ENCODE results near the gene GTPBP3. TPM values are rescaled to one million over a fixed set of nuclear protein-coding genes. Genes with fewer than 3 reads are reported as not detected.

The GTPBP3 gene, protein sequence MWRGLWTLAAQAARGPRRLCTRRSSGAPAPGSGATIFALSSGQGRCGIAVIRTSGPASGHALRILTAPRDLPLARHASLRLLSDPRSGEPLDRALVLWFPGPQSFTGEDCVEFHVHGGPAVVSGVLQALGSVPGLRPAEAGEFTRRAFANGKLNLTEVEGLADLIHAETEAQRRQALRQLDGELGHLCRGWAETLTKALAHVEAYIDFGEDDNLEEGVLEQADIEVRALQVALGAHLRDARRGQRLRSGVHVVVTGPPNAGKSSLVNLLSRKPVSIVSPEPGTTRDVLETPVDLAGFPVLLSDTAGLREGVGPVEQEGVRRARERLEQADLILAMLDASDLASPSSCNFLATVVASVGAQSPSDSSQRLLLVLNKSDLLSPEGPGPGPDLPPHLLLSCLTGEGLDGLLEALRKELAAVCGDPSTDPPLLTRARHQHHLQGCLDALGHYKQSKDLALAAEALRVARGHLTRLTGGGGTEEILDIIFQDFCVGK
- 10 to 100 TPM; 16.1 to 24.3 (median 16.8) TPM for total RNA-seq
- long read RNA-seq, donor 1, transcript GTPBP3-201 (9 exons, 2,579 nt) = major isoform, 7 of 20 reads
- long read RNA-seq, donor 1, partial matches to known transcripts = 1 of 20 reads
- long read RNA-seq, donor 1, other reads (novel, unspliced or antisense) = 7 of 20 reads
- long read RNA-seq, donor 2, partial matches to known transcripts = 0 of 6 reads
- long read RNA-seq, donor 2, other reads (novel, unspliced or antisense) = 4 of 6 reads

DNA sequence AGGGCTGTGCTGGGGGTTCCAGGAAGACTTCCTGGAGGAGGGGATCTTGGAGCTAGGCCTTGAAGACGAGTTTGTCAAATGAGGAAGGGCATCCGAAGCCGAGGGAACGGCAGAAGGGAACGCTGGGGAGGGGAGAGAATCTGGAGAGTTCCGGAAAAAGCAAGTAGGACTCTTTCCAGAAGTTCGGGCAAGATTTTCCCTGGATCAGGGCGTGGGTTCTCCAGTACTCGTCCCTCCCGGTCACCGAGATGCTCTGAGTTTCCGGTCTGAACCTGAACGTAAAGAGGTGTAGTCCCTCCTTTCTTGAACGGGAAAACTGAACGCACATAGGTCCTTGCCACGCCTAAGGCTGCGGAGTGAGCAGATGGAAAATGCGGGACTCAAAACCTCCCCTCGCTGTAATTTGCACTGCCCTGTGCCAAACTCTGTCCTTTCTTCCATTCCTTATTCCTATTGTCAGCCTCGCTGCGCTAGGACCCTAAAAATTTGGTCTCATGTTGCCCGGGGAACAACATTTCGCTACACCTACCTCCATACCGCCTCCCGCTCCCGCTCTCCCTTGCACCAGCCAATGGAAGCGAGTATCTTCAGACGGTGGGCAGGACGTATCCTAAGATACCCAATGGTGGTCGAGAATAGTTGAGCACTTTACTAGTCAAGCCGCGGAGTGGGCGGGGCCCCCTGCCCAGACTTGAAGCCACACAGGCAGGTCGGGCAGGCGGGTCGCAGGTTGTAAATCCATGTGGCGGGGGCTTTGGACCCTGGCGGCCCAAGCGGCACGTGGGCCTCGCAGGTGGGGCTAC lies at the start of gene GTPBP3:
Gene GTPBP3, plus strand, starts transcription at position 682 of the 803 bp plus-strand sequence. Its CDS starts 59 bp downstream, at position 741.
- peaks cover 25% of the 10 kb centered on the region for H3K4me1 ChIP-seq (ENCODE audit: low read depth)
- ATAC-seq (peak; percentile 83), DNase-seq (peak; percentile 95 to 99 (median 98))
- intact Hi-C loops (cut with DNase I, micrococcal nuclease) = no loop called here
- H3K4me3 ChIP-seq = peak within 1 kb of the TSS; percentile 40
- TF ChIP-seq, protein P1, sequence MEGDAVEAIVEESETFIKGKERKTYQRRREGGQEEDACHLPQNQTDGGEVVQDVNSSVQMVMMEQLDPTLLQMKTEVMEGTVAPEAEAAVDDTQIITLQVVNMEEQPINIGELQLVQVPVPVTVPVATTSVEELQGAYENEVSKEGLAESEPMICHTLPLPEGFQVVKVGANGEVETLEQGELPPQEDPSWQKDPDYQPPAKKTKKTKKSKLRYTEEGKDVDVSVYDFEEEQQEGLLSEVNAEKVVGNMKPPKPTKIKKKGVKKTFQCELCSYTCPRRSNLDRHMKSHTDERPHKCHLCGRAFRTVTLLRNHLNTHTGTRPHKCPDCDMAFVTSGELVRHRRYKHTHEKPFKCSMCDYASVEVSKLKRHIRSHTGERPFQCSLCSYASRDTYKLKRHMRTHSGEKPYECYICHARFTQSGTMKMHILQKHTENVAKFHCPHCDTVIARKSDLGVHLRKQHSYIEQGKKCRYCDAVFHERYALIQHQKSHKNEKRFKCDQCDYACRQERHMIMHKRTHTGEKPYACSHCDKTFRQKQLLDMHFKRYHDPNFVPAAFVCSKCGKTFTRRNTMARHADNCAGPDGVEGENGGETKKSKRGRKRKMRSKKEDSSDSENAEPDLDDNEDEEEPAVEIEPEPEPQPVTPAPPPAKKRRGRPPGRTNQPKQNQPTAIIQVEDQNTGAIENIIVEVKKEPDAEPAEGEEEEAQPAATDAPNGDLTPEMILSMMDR (IDR thresholded peaks at IDR 0.05) = no peak
- H3K36me3 ChIP-seq (ENCODE audit: low read depth) = no peaks in the 10 kb centered on the region
- H3K9me3 ChIP-seq = no peaks in the 10 kb centered on the region

DNA sequence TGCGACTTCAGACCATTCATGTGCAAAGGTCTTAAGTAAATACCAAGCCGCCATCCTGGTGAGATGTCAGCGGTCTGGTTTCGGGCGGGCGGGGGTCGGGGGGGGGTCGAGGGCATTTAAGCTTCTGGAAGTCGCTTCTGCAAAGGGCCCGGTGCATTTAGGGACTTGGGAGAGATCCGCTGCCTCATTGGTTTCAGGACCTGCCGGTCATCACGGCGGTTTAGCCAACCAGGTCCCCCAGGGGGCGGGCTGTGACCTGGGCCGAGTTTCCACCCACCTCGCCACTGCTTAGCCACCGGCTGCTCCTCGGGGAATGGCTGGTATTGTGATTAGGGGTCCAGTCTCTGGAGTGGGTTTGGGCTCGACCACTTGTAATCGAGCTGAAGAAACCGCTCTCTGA lies 47.9 kb upstream of the GTPBP3 start:
- H3K36me3 ChIP-seq (ENCODE audit: low read depth) = no peaks in the 10 kb centered on the region
- DNase-seq (peak in 2 of 3 donors; percentile 76), ATAC-seq (no peak)
- no peaks in the 10 kb centered on the region for H3K9me3 ChIP-seq
- intact Hi-C loops (cut with DNase I, micrococcal nuclease) = no loop called here
- TF ChIP-seq, protein P1 (IDR thresholded peaks at IDR 0.05) = no peak
- H3K4me3 ChIP-seq = no peak overlapping the region
- peaks cover 11% of the 10 kb centered on the region for H3K4me1 ChIP-seq (ENCODE audit: low read depth)

DNA sequence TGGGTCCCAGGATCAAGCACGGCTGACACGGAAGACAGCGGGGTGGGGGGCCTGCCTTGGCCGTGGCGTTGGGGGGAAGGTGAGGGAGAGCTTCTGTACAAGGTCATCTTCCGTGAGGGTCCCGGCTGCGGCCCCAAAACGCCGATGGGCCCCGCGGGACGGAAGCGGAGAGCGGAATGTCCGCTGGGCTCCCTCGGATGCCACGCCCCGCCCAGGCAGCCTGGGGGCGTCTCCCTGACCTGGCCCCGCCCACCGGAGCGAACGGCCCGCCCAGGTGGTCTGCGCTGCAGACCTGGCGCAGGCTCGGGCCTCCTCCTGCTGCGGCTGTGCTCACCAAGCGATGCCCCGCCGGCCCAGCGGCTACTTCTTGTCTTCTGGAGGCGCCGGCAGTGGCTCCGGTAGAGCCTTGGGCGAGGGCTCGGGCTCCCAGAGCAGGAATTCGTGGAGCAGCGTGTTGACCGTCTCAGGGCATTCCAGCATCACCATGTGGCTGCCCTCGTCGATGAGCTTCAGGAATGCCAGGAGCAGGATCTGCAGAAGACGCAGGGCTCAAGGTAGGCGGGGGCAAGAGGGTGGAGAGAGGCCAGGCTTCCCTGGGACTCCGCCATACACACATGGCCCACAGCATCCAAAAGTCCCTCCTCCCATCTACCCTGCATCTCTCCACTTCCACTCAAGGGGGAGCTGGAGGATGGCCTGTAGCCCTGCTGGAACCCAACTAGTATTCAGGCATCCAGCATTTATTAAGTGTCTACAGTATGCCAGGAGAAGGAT lies 44.9 kb upstream of the GTPBP3 start:
- intact Hi-C loops (cut with DNase I, micrococcal nuclease) = loop anchor here in 1 of 2 donors (10.0 kb wide), 1 partner anchor 102 kb away; the partner anchor contains the start of gene CCDC194
- Histone ChIP-seq H3K36me3 (ENCODE audit: low read depth) (no peaks in the 10 kb centered on the region), H3K9me3 (no peaks in the 10 kb centered on the region), H3K4me3 (peak overlapping the region; percentile 32), H3K4me1 (ENCODE audit: low read depth) (peaks cover 11% of the 10 kb centered on the region)
- peak; percentile 96 for ATAC-seq
- TF ChIP-seq, protein P1 (IDR thresholded peaks at IDR 0.05) = peak; percentile 62
- peak; percentile 81 to 90 (median 85) for DNase-seq

DNA sequence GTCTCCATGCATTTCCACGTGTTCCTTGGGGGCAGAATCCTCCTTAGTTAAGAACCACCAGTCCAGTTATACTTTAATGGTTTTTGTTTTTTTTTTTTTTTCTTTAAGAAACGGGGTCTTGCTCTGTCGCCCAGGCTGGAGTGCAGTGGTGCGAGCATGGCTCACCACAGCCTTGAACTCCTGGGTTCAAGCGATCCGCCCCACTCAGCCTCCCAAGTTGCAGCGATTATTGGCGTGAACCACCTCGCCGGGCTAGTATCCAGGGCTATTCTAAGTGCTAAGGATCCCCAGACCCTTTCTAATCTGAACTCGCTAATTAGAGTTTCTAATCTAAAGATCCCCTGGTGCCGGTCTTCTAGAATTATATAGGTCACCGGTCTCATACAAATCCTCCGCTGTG lies 43.7 kb upstream of the GTPBP3 start:
- Histone ChIP-seq H3K4me3 (no peak overlapping the region), H3K9me3 (no peaks in the 10 kb centered on the region), H3K36me3 (ENCODE audit: low read depth) (no peaks in the 10 kb centered on the region), H3K4me1 (ENCODE audit: low read depth) (peaks cover 11% of the 10 kb centered on the region)
- DNase-seq (no peak), ATAC-seq (no peak)
- TF ChIP-seq, protein P1 (IDR thresholded peaks at IDR 0.05) = no peak
- intact Hi-C loops (cut with DNase I, micrococcal nuclease) = loop anchor here in 1 of 2 donors (10.0 kb wide), 1 partner anchor 101 kb away; the partner anchor contains the start of gene CCDC194
